CD14-positive monocyte (primary cell): ENCODE measurements around the gene DHX30. TPM values are rescaled to one million over a fixed set of nuclear protein-coding genes. Genes with fewer than 3 reads are reported as not detected.
A peak's percentile ranks its signal among the peaks of the same experiment; 100 is the strongest.

Experiments
- DNase-seq, 3 donors: peaks; one replicate each; pipeline ENCODE4 v3.0.0-alpha.2; 2011 to 2022
- H2AFZ ChIP-seq: 2 replicates; pipeline ENCODE4 v1.6.0; 2012; ENCODE audit warnings: mild to moderate bottlenecking, low read depth, low read length, inconsistent platforms; ENCODE audit not compliant: insufficient read depth, poor library complexity, severe bottlenecking
- H3K27ac ChIP-seq, 2 donors: 1 replicate in 1 of 2; 2 replicates in 1 of 2; pipeline ENCODE4 v1.5.1; 2012 to 2013; ENCODE audit warnings: low read length in 2 of 2, control low read depth in 1 of 2, inconsistent platforms in 1 of 2, low read depth in 1 of 2, mild to moderate bottlenecking in 1 of 2
- H3K27me3 ChIP-seq, 2 donors: one replicate each; pipeline versions ENCODE4 v1.6.0 to v1.6.1; 2011 to 2013; ENCODE audit warnings: low read length in 2 of 2; ENCODE audit not compliant: control insufficient read depth in 2 of 2, insufficient read depth in 2 of 2
- H3K36me3 ChIP-seq, 2 donors: replicated peaks in 1 of 2; 1 replicate in 1 of 2; 2 replicates in 1 of 2; pipeline versions ENCODE4 v1.5.1 to v1.6.1; 2012 to 2013; ENCODE audit warnings: low read length in 2 of 2, control low read depth in 1 of 2, inconsistent platforms in 1 of 2, mild to moderate bottlenecking in 1 of 2; ENCODE audit not compliant: insufficient read depth in 2 of 2, control insufficient read depth in 1 of 2
- H3K4me1 ChIP-seq, 2 donors: 1 replicate in 1 of 2; 2 replicates in 1 of 2; pipeline versions ENCODE4 v1.5.1 to v1.6.1; 2012 to 2013; ENCODE audit warnings: low read length in 2 of 2, control low read depth in 1 of 2, inconsistent platforms in 1 of 2, mild to moderate bottlenecking in 1 of 2, moderate library complexity in 1 of 2; ENCODE audit not compliant: insufficient read depth in 2 of 2, control insufficient read depth in 1 of 2
- H3K4me2 ChIP-seq: replicated peaks from 2 replicates; pipeline ENCODE3; 2012; ENCODE audit warnings: low read length, moderate library complexity, mild to moderate bottlenecking; ENCODE audit not compliant: poor library complexity, severe bottlenecking; ENCODE audit errors: extremely low read depth
- H3K4me3 ChIP-seq, 3 experiments: fragments of 200-600 bp in 1 of 3; sonication (generic) in 1 of 3; replicated peaks in 1 of 3; 1 replicate in 2 of 3; 2 replicates in 1 of 3; pipeline ENCODE4 v1.5.1; 2011 to 2013; ENCODE audit warnings: low read length in 3 of 3, mild to moderate bottlenecking in 3 of 3, control low read depth in 2 of 3, low read depth in 2 of 3, inconsistent platforms in 1 of 3, moderate library complexity in 1 of 3
- H3K79me2 ChIP-seq: 2 replicates; pipeline ENCODE4 v1.6.0; 2012; ENCODE audit warnings: mild to moderate bottlenecking, control low read depth, inconsistent platforms, low read length, moderate library complexity; ENCODE audit not compliant: insufficient read depth
- H3K9ac ChIP-seq: 2 replicates; pipeline ENCODE4 v1.6.0; 2017; ENCODE audit warnings: low read length, mild to moderate bottlenecking; ENCODE audit not compliant: insufficient read depth, poor library complexity, severe bottlenecking
- H3K9me3 ChIP-seq, 2 donors: replicated peaks in 1 of 2; 1 replicate in 1 of 2; 2 replicates in 1 of 2; pipeline versions ENCODE4 v1.5.1 to v1.6.1; 2012 to 2013; ENCODE audit warnings: low read length in 2 of 2, control low read depth in 1 of 2; ENCODE audit not compliant: control insufficient read depth in 1 of 2, insufficient read depth in 1 of 2
- H4K20me1 ChIP-seq: 2 replicates; pipeline ENCODE4 v1.6.0; 2012; ENCODE audit warnings: mild to moderate bottlenecking, low read length, control low read depth, moderate library complexity; ENCODE audit not compliant: insufficient read depth
- H3K27ac Mint-ChIP-seq, 7 donors: one replicate each; pipeline ENCODE4 v1.8.0; 2020; ENCODE audit warnings: mild to moderate bottlenecking in 7 of 7, mixed read lengths in 7 of 7, moderate library complexity in 6 of 7, inconsistent platforms in 2 of 7
- H3K27me3 Mint-ChIP-seq, 3 donors: one replicate each; pipeline ENCODE4 v1.8.0; 2021 to 2022; ENCODE audit warnings: low read depth in 3 of 3, mild to moderate bottlenecking in 3 of 3, mixed read lengths in 3 of 3, moderate library complexity in 3 of 3, inconsistent platforms in 1 of 3
- H3K36me3 Mint-ChIP-seq, 2 donors: one replicate each; pipeline ENCODE4 v1.8.0; 2020; ENCODE audit warnings: mixed read lengths in 2 of 2, inconsistent platforms in 1 of 2, mild to moderate bottlenecking in 1 of 2
- H3K4me1 Mint-ChIP-seq: one replicate; pipeline ENCODE4 v1.8.0; 2020; ENCODE audit warnings: mild to moderate bottlenecking, mixed read lengths
- H3K4me3 Mint-ChIP-seq, 2 donors: one replicate each; pipeline ENCODE4 v1.8.0; 2020; ENCODE audit warnings: mild to moderate bottlenecking in 2 of 2, mixed read lengths in 2 of 2, moderate library complexity in 1 of 2
- H3K9me3 Mint-ChIP-seq, 7 donors: one replicate each; pipeline ENCODE4 v1.8.0; 2020 to 2022; ENCODE audit warnings: mixed read lengths in 7 of 7, mild to moderate bottlenecking in 6 of 7, moderate library complexity in 6 of 7, inconsistent platforms in 2 of 7
- CTCF ChIP-seq: fragments of 200-600 bp; IDR thresholded peaks from one replicate; pipeline ENCODE4 v1.8.0; 2022; ENCODE audit warnings: antibody characterized with exemption, mild to moderate bottlenecking
- WGBS: methylation state at CpG from one replicate; pipeline ENCODE4 v1.1.5; 2013; ENCODE audit warnings: missing lambda C conversion rate; ENCODE audit not compliant: insufficient coverage; 5-methylcytosine and 5-hydroxymethylcytosine counted together
- intact Hi-C, 2 donors: fragments of 100-400 bp; cut with micrococcal nuclease; formaldehyde crosslinking; loops; one replicate each; pipeline versions ENCODE4 v1.15.0 to v1.15.1; 2023
- polyA plus RNA-seq, 3 donors: library from polyadenylated mRNA; depleted of rRNA in 1 of 3; unstranded in 2 of 3; stranded (reverse) in 1 of 3; fragments of 300-500 nt in 2 of 3; fragments of >200 nt in 1 of 3; fragmentation: Illumina TruSeq in 2 of 3; gene quantifications; 1 replicate in 2 of 3; 2 replicates in 1 of 3; pipeline ENCODE4 v1.2.3, GENCODE V29; 2012 to 2021

Gene DHX30
- polyA plus RNA-seq, 3 donors = 19.4 to 43.9 (median 20.1) TPM

DNA sequence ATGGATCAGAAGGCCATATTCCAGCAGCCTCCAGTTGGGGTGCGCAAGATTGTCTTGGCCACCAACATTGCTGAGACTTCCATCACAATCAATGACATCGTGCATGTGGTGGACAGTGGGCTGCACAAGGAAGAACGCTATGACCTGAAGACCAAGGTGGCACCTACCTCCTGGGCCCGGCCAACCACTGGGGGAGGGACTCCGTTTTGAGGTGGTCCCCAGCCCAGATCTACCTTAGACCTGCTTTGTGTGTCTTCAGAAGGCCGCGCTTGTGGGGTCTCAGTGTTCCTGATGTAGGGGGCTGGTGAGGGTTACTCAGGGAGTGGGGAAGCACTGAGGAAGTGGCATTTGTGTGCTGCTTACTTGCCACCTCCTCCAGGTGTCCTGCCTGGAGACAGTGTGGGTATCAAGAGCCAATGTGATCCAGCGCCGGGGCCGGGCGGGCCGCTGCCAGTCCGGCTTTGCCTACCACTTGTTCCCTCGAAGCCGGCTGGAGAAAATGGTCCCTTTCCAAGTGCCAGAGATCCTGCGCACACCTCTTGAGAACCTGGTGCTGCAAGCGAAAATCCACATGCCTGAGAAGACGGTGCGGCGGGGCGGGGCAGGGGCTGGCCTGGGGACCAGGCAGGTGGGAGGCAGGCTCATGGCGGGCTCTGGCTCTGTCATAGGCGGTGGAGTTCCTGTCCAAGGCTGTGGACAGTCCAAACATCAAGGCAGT lies 45.0 kb downstream of the DHX30 start:
- TF ChIP-seq CTCF = no peak
- no peaks in the 10 kb centered on the region for H3K79me2 ChIP-seq
- no peak overlapping the region for H3K27ac ChIP-seq
- Mint-ChIP-seq H3K27me3 (peaks cover 0 to 3% (median 0%) of the 10 kb centered on the region in 3 donors), H3K27ac (peak overlapping the region in 1 of 7 donors; percentile 30), H3K9me3 (no peaks in the 10 kb centered on the region), H3K4me3 (no peak overlapping the region), H3K36me3 (peaks cover 80 to 99% of the 10 kb centered on the region in 2 donors), H3K4me1 (peaks cover 3% of the 10 kb centered on the region)
- H4K20me1 ChIP-seq = peaks cover 4% of the 10 kb centered on the region
- H3K9me3 ChIP-seq = no peaks in the 10 kb centered on the region
- intact Hi-C loops = no loop called here
- peaks cover 75 to 100% of the 10 kb centered on the region in 2 donors for H3K36me3 ChIP-seq
- no peaks in the 10 kb centered on the region for H3K4me1 ChIP-seq
- no peaks in the 10 kb centered on the region for H3K27me3 ChIP-seq
- H2AFZ ChIP-seq = no peak overlapping the region
- no peak overlapping the region for H3K4me2 ChIP-seq
- H3K4me3 ChIP-seq = no peak overlapping the region
- no peak for DNase-seq
- WGBS = 98% methylated on average over 20 of the region's 23 CpGs
- H3K9ac ChIP-seq = no peak overlapping the region

GRCh38 chr3:47848599-47849117 lies 45.7 kb downstream of the DHX30 start:
- no peak overlapping the region for H3K4me3 ChIP-seq
- intact Hi-C loops = no loop called here
- Mint-ChIP-seq H3K4me3 (no peak overlapping the region), H3K27me3 (peaks cover 0 to 3% (median 0%) of the 10 kb centered on the region in 3 donors), H3K27ac (no peak overlapping the region), H3K4me1 (peaks cover 3% of the 10 kb centered on the region), H3K36me3 (peaks cover 73 to 97% of the 10 kb centered on the region in 2 donors), H3K9me3 (no peaks in the 10 kb centered on the region)
- no peaks in the 10 kb centered on the region for H3K9me3 ChIP-seq
- peaks cover 74 to 97% of the 10 kb centered on the region in 2 donors for H3K36me3 ChIP-seq
- H3K9ac ChIP-seq = no peak overlapping the region
- no peak for DNase-seq
- H4K20me1 ChIP-seq = peaks cover 4% of the 10 kb centered on the region
- no peaks in the 10 kb centered on the region for H3K27me3 ChIP-seq
- no peak overlapping the region for H3K27ac ChIP-seq
- H3K4me2 ChIP-seq = no peak overlapping the region
- 96% methylated on average over 21 of the region's 23 CpGs for WGBS
- H3K4me1 ChIP-seq = no peaks in the 10 kb centered on the region
- no peak for TF ChIP-seq CTCF
- H2AFZ ChIP-seq = no peak overlapping the region
- H3K79me2 ChIP-seq = no peaks in the 10 kb centered on the region
